Neural progenitor cell (in vitro differentiated cells): ENCODE results near the gene FCGR3B. TPM values are rescaled to one million over a fixed set of nuclear protein-coding genes. Genes with fewer than 3 reads are reported as not detected.
"Not testable (repeated sequence)": the region's sequence is repeated elsewhere in the genome, so short reads cannot be mapped to it uniquely, and the experiment has no call there.

ENCODE experiments used
- DNase-seq: peaks from one replicate; pipeline ENCODE4 v3.0.0-alpha.2; 2016; ENCODE audit warnings: low spot score
- H2AFZ ChIP-seq: fragments of 200-600 bp; sonication (generic); replicated peaks from 2 replicates; pipeline ENCODE4 v1.6.1; 2016; ENCODE audit warnings: antibody characterized with exemption
- H3F3A ChIP-seq: fragments of 200-600 bp; sonication (generic); 2 replicates; pipeline ENCODE4 v1.6.1; 2016; ENCODE audit warnings: antibody characterized with exemption, low read depth
- H3K27ac ChIP-seq: fragments of 200-600 bp; sonication (generic); 2 replicates; pipeline ENCODE4 v1.5.1; 2016; ENCODE audit warnings: mild to moderate bottlenecking
- H3K27me3 ChIP-seq: fragments of 200-600 bp; sonication (generic); 2 replicates; pipeline ENCODE4 v1.6.1; 2016; ENCODE audit warnings: mild to moderate bottlenecking, moderate library complexity
- H3K36me3 ChIP-seq: fragments of 200-600 bp; sonication (generic); 2 replicates; pipeline ENCODE4 v1.5.1; 2016
- H3K4me1 ChIP-seq: fragments of 200-600 bp; sonication (generic); 2 replicates; pipeline ENCODE4 v1.6.1; 2016; ENCODE audit warnings: mixed run types
- H3K4me2 ChIP-seq: fragments of 200-600 bp; sonication (generic); 2 replicates; pipeline ENCODE4 v1.6.1; 2016
- H3K4me3 ChIP-seq: fragments of 200-600 bp; sonication (generic); 2 replicates; pipeline ENCODE4 v1.5.1; 2016
- H3K79me2 ChIP-seq: fragments of 200-600 bp; sonication (generic); 2 replicates; pipeline ENCODE4 v1.6.1; 2016; ENCODE audit warnings: low read depth
- H3K9ac ChIP-seq: fragments of 200-600 bp; sonication (generic); 2 replicates; pipeline ENCODE4 v1.6.1; 2016
- H3K9me3 ChIP-seq: fragments of 200-600 bp; sonication (generic); 2 replicates; pipeline ENCODE4 v1.5.1; 2016; ENCODE audit warnings: low read depth
- H4K20me1 ChIP-seq: fragments of 200-600 bp; sonication (generic); 2 replicates; pipeline ENCODE4 v1.6.1; 2016; ENCODE audit warnings: low read depth
- H3K27ac Mint-ChIP-seq: 3 replicates; pipeline ENCODE4 v1.8.0; 2021; ENCODE audit warnings: mixed read lengths
- H3K27me3 Mint-ChIP-seq: 2 replicates; pipeline ENCODE4 v1.8.0; 2022; ENCODE audit warnings: low read depth, mild to moderate bottlenecking, inconsistent platforms, moderate library complexity, mixed read lengths; ENCODE audit not compliant: insufficient read depth
- H3K36me3 Mint-ChIP-seq: 3 replicates; pipeline ENCODE4 v1.8.0; 2021; ENCODE audit warnings: mixed read lengths
- H3K4me1 Mint-ChIP-seq: 3 replicates; pipeline ENCODE4 v1.8.0; 2021; ENCODE audit warnings: mixed read lengths
- H3K4me3 Mint-ChIP-seq: 3 replicates; pipeline ENCODE4 v1.8.0; 2021; ENCODE audit warnings: mild to moderate bottlenecking, moderate library complexity, mixed read lengths
- H3K9me3 Mint-ChIP-seq: 3 replicates; pipeline ENCODE4 v1.8.0; 2020; ENCODE audit warnings: mixed read lengths
- total RNA-seq: library from RNA; depleted of rRNA; stranded (reverse); fragments of >200 nt; gene quantifications from 2 replicates; pipeline ENCODE4 v1.2.3, GENCODE V29; 2015; ENCODE audit warnings: low replicate concordance

Gene FCGR3B
- total RNA-seq, 1 donor from 2014 or later, result not detected

- H3K27ac Mint-ChIP-seq, H3K9me3 Mint-ChIP-seq, H3K27me3 ChIP-seq: not testable (repeated sequence)
Observed at GRCh38 chr1:161595583-161595982, 35.4 kb downstream of the FCGR3B start.

DNA sequence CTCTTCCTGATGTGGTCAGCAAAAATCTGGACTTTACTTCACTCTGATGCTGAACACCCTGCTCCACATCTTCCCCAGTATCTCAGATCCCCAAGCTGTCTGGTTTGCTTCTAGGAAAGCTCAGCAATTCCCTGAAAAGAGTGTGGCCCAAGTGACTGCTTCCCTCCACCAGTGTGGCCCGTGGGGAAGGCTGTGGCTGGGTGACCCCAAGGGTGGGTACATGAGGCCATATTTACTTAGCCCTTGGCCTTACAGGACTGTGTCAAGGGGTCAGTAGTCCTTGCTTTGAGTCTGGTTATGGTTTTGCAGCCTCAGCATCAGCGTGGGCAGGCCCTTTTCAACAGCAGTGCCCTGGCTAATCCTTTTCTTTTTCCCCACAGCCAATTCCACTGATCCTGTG is 35.8 kb downstream of the FCGR3B start:
- H3K4me3 ChIP-seq, H4K20me1 ChIP-seq, H3K9me3 Mint-ChIP-seq, H3K27me3 Mint-ChIP-seq, H3K27ac Mint-ChIP-seq, H3K79me2 ChIP-seq, H3K9me3 ChIP-seq, H3K36me3 Mint-ChIP-seq, H3K4me3 Mint-ChIP-seq, DNase-seq, H3K27me3 ChIP-seq, H3F3A ChIP-seq, H3K4me1 Mint-ChIP-seq, H3K4me1 ChIP-seq, H3K36me3 ChIP-seq, H3K9ac ChIP-seq: not testable (repeated sequence)
- Histone ChIP-seq H3K27ac (peak overlapping the region; percentile 46), H2AFZ (peak overlapping the region; percentile 76), H3K4me2 (peak overlapping the region; percentile 18)

More at GRCh38 chr1:161595583-161595982, 35.4 kb downstream of the FCGR3B start:
- H3K9ac ChIP-seq, H3K4me1 Mint-ChIP-seq, H3K36me3 Mint-ChIP-seq, H3K9me3 ChIP-seq, H3K79me2 ChIP-seq, H3K4me3 Mint-ChIP-seq, H3K4me3 ChIP-seq, H3K27me3 Mint-ChIP-seq, H4K20me1 ChIP-seq, H3K4me1 ChIP-seq, H3K36me3 ChIP-seq, DNase-seq, H3F3A ChIP-seq: not testable (repeated sequence)
- peak overlapping the region; percentile 76 for H2AFZ ChIP-seq
- peak overlapping the region; percentile 18 for H3K4me2 ChIP-seq
- peak overlapping the region; percentile 46 for H3K27ac ChIP-seq

GRCh38 chr1:161594269-161594984 is 36.5 kb downstream of the FCGR3B start:
- not testable (repeated sequence) for H3K27me3 ChIP-seq, H4K20me1 ChIP-seq, H2AFZ ChIP-seq, H3K9me3 ChIP-seq, H3K4me2 ChIP-seq, H3K36me3 ChIP-seq, H3K9ac ChIP-seq, H3K27me3 Mint-ChIP-seq, H3K79me2 ChIP-seq, H3K36me3 Mint-ChIP-seq, H3K9me3 Mint-ChIP-seq, DNase-seq, H3F3A ChIP-seq, H3K27ac Mint-ChIP-seq, H3K4me1 ChIP-seq, H3K4me3 ChIP-seq, H3K27ac ChIP-seq, H3K4me3 Mint-ChIP-seq
- peaks cover 13% of the 10 kb centered on the region for H3K4me1 Mint-ChIP-seq

GRCh38 chr1:161593092-161593755 is 37.8 kb downstream of the FCGR3B start:
- not testable (repeated sequence) for H3K27me3 ChIP-seq, H3K36me3 Mint-ChIP-seq, DNase-seq, H3K9me3 Mint-ChIP-seq, H3K79me2 ChIP-seq, H3K4me3 ChIP-seq, H3K27me3 Mint-ChIP-seq, H3K27ac Mint-ChIP-seq, H3K36me3 ChIP-seq, H4K20me1 ChIP-seq, H3K4me3 Mint-ChIP-seq, H3K4me1 ChIP-seq, H3K4me2 ChIP-seq, H3K9me3 ChIP-seq, H3F3A ChIP-seq, H3K9ac ChIP-seq, H2AFZ ChIP-seq, H3K27ac ChIP-seq
- H3K4me1 Mint-ChIP-seq, result peaks cover 18% of the 10 kb centered on the region

DNA sequence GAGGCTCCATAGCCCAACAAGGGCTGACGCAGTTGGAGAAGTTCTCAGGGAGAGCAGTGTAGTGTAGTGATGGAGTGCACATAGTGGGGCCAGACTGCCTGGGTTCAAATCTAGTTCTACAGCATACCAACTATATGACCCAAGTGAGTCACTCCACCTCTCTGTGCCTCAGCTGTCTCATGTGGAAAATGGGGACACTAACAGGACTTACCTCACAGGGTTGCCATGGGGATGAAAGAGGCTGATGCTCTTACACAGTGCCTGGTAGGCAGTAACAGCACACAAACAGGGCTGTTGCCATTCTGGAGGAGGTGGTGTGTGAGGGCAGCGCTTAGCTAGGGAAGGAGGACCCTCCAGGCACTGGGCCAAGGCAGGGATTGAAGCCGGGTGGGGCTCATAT is 38.4 kb downstream of the FCGR3B start:
- not testable (repeated sequence) for H3K36me3 Mint-ChIP-seq, DNase-seq, H3K4me3 Mint-ChIP-seq, H3K9ac ChIP-seq, H3K9me3 Mint-ChIP-seq, H3K36me3 ChIP-seq, H3K27me3 ChIP-seq, H3K4me1 ChIP-seq, H3K4me2 ChIP-seq, H3K27ac ChIP-seq, H3K79me2 ChIP-seq, H3F3A ChIP-seq, H3K4me3 ChIP-seq, H3K27me3 Mint-ChIP-seq, H3K27ac Mint-ChIP-seq, H4K20me1 ChIP-seq, H2AFZ ChIP-seq, H3K9me3 ChIP-seq
- peaks cover 18% of the 10 kb centered on the region for H3K4me1 Mint-ChIP-seq

DNA sequence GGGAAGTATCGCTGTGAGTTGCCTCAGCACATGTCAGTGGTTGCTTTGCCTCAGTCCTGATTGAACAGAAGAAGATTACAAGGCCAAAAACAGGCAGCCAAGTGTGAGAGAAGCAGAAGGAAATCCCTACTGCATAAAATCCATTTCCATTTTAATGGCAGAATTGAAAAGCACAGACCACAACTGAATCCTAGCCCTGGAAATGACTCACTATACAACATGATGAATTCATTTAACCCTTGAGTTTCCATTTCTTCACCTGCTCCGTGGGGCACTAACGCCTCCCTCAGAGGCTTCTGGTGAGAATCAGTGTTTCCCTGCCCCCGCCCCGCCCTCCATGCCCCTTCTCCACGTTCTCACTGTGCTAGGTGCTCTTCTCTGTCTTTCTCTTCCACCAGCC is 41.1 kb downstream of the FCGR3B start:
- H3K36me3 ChIP-seq, H3K9me3 Mint-ChIP-seq, H3K4me3 ChIP-seq, H3K36me3 Mint-ChIP-seq, H3K4me2 ChIP-seq, H3K27ac ChIP-seq, H3K27me3 Mint-ChIP-seq, H3K4me3 Mint-ChIP-seq, H3K79me2 ChIP-seq, H3K9me3 ChIP-seq, H3F3A ChIP-seq, DNase-seq, H2AFZ ChIP-seq, H4K20me1 ChIP-seq, H3K4me1 ChIP-seq, H3K9ac ChIP-seq, H3K27me3 ChIP-seq, H3K27ac Mint-ChIP-seq: not testable (repeated sequence)
- H3K4me1 Mint-ChIP-seq, result peaks cover 12% of the 10 kb centered on the region

DNA sequence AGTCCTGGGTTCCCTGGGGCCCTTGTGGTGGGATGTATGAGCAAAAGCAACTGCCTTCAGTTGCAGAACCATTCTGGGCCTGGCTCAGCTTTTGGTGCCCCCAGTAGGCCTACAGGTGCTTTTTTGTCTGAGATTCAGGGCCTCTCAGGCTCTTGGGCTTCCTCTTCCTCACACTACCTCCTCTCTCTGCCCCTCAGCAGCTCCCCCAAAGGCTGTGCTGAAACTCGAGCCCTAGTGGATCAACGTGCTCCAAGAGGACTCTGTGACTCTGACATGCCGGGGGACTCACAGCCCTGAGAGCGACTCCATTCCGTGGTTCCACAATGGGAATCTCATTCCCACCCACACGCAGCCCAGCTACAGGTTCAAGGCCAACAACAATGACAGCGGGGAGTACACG is 41.6 kb downstream of the FCGR3B start:
- not testable (repeated sequence) for H3K27ac ChIP-seq, H3K9me3 ChIP-seq, H3K4me3 Mint-ChIP-seq, H4K20me1 ChIP-seq, H3K4me1 ChIP-seq, H3K27me3 ChIP-seq, H3K36me3 Mint-ChIP-seq, H3F3A ChIP-seq, H3K79me2 ChIP-seq, H2AFZ ChIP-seq, H3K27me3 Mint-ChIP-seq, H3K9me3 Mint-ChIP-seq, H3K36me3 ChIP-seq, H3K4me2 ChIP-seq, H3K4me3 ChIP-seq, H3K9ac ChIP-seq
- peak; percentile 23 for DNase-seq
- Mint-ChIP-seq H3K27ac (peak overlapping the region; percentile 46), H3K4me1 (peaks cover 12% of the 10 kb centered on the region)

DNA sequence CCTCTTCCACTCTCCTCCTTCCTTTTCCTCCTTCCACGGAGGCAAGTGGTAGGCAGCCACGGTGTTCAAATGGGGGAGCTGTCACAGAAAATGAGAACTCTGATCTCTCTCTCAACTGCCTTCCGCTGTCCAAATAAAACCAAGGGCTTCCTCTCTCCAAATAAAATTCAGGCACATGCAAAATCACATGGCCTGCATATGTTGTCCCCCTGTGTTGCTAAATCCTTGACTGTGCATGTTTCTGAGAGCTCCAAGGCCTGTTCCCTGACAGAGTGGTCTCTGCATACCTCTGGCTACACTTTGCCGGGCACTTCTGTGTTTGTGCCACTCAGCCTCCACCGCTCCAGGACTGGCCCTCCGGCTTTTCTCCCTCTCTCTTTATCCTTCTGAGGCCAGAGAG is 42.4 kb downstream of the FCGR3B start:
- H2AFZ ChIP-seq, H3K27me3 Mint-ChIP-seq, H3K4me2 ChIP-seq, H3K9ac ChIP-seq, H3K36me3 Mint-ChIP-seq, H3K4me1 ChIP-seq, H4K20me1 ChIP-seq, H3K9me3 ChIP-seq, H3K27me3 ChIP-seq, H3K27ac ChIP-seq, H3K4me1 Mint-ChIP-seq, H3F3A ChIP-seq, H3K36me3 ChIP-seq, H3K79me2 ChIP-seq, DNase-seq, H3K4me3 ChIP-seq, H3K9me3 Mint-ChIP-seq, H3K4me3 Mint-ChIP-seq, H3K27ac Mint-ChIP-seq: not testable (repeated sequence)
